ENCODE measurements around the gene CALCOCO2.
"Not testable (repeated sequence)": the region's sequence is repeated elsewhere in the genome, so short reads cannot be mapped to it uniquely, and the experiment has no call there.

The CALCOCO2 gene

DNA sequence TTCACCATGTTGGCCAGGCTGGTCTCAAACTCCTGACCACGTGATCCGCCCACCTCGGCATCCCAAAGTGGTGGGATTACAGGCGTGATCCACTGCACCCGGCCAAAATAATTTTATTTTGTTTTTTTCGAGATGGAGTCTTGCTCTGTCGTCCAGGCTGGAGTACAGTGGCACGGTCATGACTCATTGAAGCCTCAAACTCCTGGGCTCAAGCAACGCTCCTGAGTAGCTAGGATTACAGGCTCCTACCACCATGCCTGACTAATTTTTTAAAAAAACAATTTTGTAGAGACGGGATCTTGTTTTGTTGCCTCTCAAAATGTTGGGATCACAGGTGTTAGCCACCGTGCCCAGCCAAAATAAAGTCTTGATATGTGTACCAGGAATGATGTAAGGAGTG is 11.4 kb upstream of the CALCOCO2 start:
- intact Hi-C loops (cut with DNase I), result no loop called here
- DNase-seq, result no peak

- intact Hi-C loops (cut with DNase I); DNase-seq: not testable (repeated sequence)
Observed at GRCh38 chr17:48820936-48821335, 9.9 kb upstream of the CALCOCO2 start.

DNA sequence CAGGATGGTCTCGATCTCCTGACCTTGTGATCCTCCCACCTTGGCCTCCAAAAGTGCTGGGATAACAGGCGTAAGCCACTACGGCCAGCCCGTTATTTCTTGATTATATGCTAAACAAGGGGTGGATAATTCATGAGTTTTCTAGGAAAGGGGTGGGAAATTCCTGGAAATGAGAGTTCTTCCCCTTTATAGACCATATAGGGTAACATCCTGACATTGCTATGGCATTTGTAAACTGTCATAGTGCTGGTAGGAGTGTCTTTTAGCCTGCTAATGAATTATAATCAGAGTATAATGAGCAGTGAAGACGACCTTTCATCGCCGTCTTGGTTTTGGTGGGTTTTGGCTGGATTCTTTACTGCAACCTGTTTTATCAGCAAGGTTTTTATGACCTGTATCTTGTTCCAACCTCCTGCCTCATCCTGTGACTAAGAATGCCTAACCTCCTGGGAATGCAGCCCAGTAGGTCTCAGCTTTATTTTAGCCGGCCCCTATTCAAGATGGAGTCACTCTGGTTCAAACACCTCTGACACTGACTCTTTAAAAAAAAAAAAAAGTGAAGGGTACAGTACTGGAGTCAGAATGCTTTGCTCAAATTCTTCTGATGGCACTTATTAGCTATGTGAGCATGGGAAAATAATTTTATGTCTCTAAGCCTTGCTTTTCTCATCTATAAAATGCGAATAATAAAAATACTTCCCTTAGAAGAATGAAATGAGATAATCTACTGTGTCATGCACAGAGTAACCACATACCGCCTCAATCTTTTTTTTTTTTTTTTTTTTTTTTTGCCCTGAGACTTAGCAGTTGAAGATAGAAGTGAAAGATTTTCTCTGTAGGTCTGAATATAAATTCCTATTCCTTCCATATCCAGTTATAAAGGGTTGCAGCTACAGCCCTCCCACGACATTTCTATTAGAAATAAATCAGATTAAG is 5.1 kb upstream of the CALCOCO2 start:
- no peak for DNase-seq
- intact Hi-C loops (cut with DNase I), result no loop called here

GRCh38 chr17:48831549-48831883 is 681 bp downstream of the CALCOCO2 start:
- DNase-seq, result no peak
- intact Hi-C loops (cut with DNase I), result loop anchor here (5.0 to 10.0 kb wide), 2 partner anchors 53 to 729 kb away; partner anchors contain the start of gene CBX1

DNA sequence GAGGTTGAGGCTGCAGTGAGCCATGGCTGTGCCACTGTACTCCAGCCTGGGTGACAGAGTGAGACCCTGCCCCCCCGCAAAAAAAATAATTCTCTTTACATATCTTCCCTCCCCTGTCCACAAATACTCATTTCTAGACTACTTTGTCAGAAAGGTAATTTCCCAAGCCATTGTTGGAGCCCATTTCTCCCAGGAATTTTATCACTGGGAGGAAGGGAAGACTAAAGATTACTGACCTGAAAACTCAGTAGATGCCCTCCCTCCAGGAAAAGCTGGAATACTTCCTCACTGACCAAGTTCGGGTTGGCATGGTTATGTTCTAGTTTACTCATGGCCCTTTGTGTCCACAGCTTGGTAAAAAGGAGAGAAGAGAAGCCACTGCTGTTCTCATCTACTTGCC is 4.1 kb downstream of the CALCOCO2 start:
- DNase-seq, result no peak
- intact Hi-C loops (cut with DNase I), result loop anchor here (5.0 to 10.0 kb wide), 2 partner anchors 50 to 733 kb away; partner anchors contain the start of gene CBX1

- intact Hi-C loops (cut with DNase I), result loop anchor here (10.0 kb wide), 1 partner anchor 49 kb away; no protein-coding TSS in a partner anchor
- no peak for DNase-seq
Observed at GRCh38 chr17:48835971-48836370, 5.1 kb downstream of the CALCOCO2 start.

DNA sequence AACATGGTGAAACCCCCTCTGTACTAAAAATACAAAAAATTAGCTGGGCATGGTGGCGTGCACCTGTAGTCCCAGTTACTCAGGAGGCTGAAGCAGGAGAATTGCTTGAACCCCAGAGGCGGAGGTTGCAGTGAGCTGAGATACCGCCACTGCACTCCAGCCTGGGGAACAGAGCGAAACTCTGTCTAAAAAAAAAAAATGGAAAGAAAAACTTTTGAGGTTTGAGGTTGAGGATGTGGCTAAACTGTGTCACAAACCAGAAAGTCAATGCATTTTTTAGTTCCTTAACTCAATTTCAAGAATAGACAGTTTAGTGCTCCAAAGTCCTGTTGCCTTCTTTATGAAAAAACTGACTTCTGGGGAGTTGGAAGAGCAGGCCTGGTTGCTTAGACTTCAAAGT is 6.6 kb downstream of the CALCOCO2 start:
- intact Hi-C loops (cut with DNase I), result loop anchor here (10.0 kb wide), 1 partner anchor 47 kb away; no protein-coding TSS in a partner anchor
- not testable (repeated sequence) for DNase-seq

DNA sequence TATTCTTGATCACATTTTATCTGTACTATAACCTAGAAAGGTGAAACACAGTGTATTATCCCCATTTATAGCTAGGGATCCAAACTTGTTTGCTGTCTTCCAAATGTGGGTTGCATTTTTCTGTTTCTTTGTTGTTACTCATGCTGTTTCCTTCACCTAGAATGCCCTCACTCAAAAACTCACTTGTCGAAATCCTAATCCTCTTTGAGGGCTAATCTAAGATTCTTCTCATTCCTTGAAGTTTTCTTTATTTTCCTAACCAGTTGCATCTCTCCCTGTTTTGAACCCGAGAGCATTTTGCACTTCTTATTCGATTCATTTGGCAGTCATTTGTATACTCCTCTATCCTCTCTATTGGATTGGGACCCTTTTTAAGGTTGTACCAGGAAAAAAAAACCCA is 9.6 kb downstream of the CALCOCO2 start:
- intact Hi-C loops (cut with DNase I), result no loop called here
- DNase-seq, result no peak

DNA sequence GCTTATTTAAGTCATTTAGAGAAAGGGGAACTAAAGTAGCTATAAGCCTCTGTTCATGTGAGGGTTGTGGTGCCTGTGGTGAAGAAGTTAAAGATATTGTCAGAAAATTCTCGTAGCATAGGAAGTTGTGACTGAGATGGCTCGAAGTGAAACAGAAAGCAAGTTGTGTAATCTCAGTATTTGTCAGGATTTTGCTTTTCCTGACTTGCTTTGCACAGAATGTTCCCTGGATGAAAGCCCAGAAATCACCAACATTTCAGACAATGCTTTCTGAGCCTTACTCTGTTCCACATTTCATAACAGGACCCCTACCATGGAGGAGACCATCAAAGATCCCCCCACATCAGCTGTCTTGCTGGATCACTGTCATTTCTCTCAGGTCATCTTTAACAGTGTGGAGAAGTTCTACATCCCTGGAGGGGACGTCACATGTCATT is 10.6 kb downstream of the CALCOCO2 start:
- DNase-seq, result peak in 1 of 10 donors; percentile 8
- intact Hi-C loops (cut with DNase I), result no loop called here

- no peak for DNase-seq
- intact Hi-C loops (cut with DNase I), result no loop called here
Observed at GRCh38 chr17:48842746-48843145, 11.9 kb downstream of the CALCOCO2 start.

GRCh38 chr17:48843187-48843900 is 12.5 kb downstream of the CALCOCO2 start:
- intact Hi-C loops (cut with DNase I), result no loop called here
- no peak for DNase-seq

DNA sequence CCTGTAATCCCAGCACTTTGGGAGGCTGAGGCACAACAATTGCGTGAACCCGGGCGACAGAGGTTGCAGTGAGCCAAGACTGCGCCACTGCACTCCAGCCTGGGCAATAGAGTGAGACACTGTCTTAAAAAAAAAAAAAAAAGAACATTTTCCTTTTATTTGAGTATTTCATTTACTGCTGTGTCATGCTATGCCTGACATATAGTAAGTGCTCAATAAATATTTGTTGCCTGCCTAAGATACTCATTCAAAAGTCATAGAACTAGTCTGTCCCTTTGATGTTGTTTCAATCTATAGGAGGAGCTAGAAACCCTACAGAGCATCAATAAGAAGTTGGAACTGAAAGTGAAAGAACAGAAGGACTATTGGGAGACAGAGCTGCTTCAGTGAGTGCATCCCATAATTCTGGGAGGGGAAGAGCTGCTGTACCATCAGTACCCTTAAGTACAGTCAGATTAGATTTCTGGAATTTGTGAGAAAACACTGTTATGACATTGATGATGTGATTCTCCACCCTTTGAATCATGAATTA is 20.0 kb downstream of the CALCOCO2 start:
- intact Hi-C loops (cut with DNase I), result no loop called here
- no peak for DNase-seq

DNA sequence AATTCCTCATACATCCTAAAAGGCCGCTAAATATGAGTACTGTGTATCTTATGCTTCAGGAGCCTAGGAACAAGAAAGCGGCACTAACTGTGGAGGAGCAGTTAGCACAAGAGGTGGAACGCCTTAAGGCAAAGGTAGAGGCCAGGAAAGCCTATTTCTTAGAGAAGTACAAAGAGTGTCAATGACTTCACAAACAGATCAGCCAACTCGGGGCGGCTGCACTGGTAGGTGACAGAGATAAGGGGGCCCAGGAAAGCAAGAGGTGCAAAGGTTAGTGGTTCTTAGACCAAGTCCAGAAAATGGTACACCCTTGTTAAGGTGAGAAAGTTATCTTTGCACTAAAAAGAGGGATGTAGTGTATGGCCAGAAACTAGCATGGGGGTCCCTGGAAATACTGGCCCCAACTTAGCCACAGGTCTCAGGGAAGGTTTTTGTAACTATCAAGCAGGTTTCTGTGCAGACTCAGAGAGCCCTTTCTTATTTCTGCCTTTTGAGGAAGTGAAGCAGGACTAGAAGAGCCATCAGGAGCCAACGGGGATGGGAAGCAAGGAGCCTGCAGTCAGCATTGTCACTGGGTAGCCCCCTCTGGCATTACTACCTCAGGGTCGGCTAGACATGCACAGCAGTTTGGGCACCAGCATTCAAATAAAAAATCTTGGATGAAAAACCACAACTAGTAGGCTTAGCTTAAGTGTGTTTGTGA is 24.1 kb downstream of the CALCOCO2 start:
- DNase-seq, result no peak
- intact Hi-C loops (cut with DNase I), result no loop called here

DNA sequence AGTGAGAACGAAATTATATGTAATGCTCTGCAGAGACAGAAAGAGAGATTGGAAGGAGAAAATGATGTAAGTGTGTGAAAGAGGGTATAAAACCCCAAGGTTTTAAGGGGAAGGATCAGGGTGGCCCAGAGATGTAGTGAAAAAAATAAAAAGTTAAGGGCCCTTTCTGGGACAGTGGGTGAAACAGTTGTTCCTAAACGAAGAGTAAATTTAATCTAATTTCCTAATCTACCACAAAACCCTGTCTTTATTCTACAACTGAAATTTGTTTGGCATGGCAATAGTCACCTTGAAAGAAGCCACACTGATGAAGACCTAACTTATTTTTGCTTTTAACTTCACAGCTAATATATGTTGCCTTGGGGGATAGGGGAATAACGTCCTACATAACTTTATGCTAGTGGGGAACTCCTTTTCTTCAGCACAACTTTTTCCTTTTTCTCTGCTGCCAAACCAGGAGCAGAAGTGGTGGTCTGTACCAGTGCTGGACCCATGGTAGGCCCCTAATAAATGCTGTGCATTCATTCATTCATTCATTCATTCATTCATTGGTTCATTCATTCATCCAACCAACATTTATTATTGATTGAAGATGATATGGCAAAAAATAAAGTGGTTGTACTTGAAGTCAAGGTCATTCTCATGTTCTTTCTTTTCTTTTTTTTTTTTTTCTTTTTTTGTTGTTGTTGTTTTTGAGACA is 25.4 kb downstream of the CALCOCO2 start:
- intact Hi-C loops (cut with DNase I), result no loop called here
- no peak for DNase-seq

DNA sequence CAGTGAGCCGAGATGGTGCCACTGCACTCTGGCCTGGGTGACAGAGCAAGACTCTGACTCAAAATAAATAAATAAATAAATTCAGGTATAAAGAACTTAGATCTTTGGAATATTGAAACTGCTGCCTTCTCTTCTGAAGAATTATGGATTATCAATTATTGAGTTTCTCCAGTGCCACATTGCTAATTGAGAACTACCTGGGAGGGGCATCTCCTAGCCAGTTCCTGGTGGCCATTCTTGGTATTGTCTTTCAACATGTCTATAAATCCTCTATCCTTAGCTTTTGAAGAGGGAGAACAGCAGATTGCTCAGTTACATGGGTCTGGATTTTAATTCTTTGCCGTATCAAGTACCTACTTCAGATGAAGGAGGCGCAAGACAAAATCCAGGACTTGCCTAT is 29.2 kb downstream of the CALCOCO2 start:
- DNase-seq, result no peak
- intact Hi-C loops (cut with DNase I), result no loop called here

DNA sequence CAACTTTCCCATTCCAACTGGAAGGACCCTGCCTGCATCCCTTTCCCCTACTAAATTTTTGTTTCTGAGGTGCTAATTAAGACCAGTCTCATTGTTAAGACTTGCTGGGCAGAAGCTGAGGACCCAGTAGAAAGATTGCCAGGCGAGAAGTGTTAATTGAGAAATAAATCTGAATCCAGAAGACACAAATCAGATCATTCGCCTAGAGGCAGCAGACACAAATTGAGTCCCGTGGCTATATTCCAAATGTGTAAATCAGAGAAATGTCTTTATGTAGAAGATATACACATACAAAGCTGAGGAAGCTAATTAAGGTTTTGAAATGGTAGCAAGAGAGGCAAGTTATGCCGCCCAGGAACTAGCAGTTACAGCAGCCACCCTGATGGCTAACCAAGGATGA is 29.6 kb downstream of the CALCOCO2 start:
- no peak for DNase-seq
- intact Hi-C loops (cut with DNase I), result no loop called here

DNA sequence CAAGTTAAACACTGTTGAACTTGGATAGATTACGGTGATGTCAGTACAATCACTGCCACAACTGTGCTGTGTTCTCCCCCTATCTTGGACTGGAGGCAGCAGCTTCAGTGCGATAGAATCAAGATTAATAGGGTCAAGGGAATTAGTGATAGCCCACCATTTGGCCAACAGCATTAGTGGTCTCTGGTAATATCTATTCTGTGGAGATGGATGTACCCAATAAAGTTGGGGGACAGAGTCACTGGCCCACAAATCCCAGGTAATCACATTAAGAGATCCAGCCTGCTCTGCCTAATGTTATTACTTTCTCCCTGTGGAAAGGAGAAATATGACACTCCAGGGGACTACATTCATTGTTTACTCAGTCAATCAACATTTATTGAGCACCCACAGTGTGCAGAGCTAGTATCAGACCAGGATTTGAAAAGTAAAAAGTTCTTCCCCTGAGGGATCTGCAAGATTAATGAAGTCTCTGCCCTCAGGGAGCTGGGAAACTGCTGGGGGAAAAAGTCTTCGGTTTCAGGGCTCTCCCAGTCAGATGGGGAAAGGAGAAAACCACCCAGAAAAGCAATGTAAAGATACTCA is 38.2 kb downstream of the CALCOCO2 start:
- intact Hi-C loops (cut with DNase I), result no loop called here
- no peak for DNase-seq

DNA sequence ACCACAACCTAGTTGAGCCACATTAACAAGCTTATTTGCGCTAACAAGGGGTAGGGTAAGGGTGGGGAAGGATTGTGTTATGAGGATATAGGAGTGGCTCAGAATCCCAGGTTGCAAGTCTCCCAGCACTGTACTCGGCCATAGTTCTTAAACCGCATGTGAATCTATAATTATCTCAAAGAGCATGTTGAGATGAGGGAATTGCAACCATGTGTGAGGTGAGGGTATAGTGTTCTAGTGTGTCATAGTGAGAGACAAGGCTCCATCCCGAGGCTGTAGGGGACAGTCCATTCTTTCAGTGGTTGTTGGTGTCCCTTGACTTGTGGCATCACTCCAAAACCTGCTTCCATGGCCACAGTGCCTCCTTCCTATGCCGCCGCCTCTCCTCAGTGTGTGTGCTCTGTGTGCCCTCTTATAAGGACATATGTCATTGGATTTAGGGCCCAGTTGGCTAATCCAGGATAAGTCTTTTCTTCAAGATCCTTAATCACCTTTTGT is 39.0 kb downstream of the CALCOCO2 start:
- DNase-seq, result no peak
- intact Hi-C loops (cut with DNase I), result no loop called here

DNA sequence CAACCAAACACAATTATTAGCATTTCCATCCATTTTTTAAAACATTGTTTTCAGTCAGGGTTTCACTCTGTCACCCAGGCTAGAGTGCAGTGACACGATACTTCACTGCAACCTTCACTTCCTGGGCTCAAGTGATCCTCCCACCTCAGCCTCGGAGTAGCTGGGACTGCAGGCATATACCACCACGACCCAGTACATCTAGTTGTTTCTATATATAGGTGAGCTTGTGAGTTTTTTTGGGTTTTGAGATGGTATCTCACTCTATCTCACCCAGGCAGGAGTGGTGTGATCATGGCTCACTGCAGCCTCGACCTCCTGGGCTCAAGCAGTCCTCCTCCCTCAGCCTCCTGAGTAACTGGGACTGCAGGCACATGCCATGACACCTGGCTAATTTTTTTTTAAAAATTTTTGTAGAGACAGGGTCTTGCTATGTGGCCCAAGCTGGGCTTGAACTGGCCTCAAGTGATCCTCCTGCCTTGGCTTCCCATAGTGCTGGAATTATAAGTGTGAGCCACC is 40.3 kb downstream of the CALCOCO2 start:
- intact Hi-C loops (cut with DNase I), result no loop called here
- no peak for DNase-seq

Measured in posterior cingulate gyrus (tissue), 11 donors.